NCI-H2196 (cell line): ENCODE results near the gene CMPK2.

Source experiments
- DNase-seq: peaks from one replicate; lab custom pipeline; 2025; ENCODE audit not compliant: unreplicated experiment; lab: John Stamatoyannopoulos, UW

Gene CMPK2

GRCh38 chr2:6845312-6845711, 20.4 kb downstream of the CMPK2 start:
- no peak for DNase-seq

GRCh38 chr2:6841537-6842287, 24.0 kb downstream of the CMPK2 start:
- no peak for DNase-seq

DNA sequence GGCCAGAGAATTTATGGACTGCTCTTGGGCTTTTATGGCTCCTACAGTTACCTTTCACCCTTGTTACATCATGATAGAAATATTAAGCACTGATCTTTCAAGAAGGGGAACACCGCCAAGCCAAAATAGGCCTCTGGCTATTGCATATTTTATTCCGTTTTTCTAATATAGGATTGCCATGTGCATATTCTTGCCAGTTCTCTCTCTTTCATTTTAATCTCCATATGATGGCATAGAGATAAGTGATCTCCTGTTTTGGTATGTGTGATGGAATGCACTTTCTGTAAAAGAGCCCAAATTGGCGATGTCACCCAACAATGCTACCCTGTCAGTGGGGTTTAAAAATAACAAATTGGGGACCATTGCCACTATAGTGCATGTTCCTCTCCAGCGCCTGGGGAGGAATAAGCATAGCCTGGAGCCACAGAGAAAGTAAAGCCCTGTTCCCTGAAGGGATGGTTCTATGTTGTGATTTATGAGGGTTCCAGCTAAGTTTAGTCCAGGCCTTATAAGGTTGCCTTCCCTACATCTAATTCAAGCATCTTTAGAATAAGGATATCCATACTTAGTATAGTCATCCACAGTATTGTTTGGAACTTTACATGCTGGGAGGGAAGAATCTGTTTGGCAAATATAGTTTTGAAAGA, 26.9 kb downstream of the CMPK2 start:
- no peak for DNase-seq

- DNase-seq: no peak
Measured at GRCh38 chr2:6835467-6835866, 30.2 kb downstream of the CMPK2 start.

GRCh38 chr2:6834163-6834562, 31.5 kb downstream of the CMPK2 start:
- no peak for DNase-seq

DNA sequence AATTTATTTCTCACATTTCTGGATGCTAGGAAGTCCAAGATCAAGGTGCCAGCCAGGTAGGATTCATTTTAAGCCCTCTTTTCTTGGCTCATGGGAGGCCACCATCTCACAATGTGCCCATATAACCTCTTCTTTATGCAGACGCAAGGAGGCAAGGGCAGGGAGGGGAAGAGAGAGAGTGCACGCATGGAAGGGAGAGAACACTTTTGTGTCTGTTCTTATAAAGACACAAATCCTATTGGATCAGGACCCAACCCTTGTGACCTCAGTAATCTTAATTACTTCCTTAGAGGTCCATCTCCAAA, 32.5 kb downstream of the CMPK2 start:
- no peak for DNase-seq

GRCh38 chr2:6832596-6833299, 33.0 kb downstream of the CMPK2 start:
- no peak for DNase-seq

GRCh38 chr2:6831229-6831628, 34.5 kb downstream of the CMPK2 start:
- DNase-seq: no peak

DNA sequence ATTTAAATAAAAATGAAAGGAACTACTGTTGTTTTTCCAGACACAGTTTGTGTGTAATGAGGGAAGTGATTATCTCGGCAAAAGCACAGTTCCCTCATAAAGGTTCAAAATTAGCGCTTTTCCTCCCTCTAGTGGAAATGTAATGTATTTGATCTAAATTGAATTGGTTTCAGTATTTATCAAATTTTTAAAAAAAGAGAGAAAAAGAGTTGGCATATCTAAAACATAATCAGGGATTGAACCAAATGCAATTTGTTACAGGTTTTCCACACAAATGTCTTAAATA, 37.5 kb downstream of the CMPK2 start:
- DNase-seq: peak; percentile 33

DNA sequence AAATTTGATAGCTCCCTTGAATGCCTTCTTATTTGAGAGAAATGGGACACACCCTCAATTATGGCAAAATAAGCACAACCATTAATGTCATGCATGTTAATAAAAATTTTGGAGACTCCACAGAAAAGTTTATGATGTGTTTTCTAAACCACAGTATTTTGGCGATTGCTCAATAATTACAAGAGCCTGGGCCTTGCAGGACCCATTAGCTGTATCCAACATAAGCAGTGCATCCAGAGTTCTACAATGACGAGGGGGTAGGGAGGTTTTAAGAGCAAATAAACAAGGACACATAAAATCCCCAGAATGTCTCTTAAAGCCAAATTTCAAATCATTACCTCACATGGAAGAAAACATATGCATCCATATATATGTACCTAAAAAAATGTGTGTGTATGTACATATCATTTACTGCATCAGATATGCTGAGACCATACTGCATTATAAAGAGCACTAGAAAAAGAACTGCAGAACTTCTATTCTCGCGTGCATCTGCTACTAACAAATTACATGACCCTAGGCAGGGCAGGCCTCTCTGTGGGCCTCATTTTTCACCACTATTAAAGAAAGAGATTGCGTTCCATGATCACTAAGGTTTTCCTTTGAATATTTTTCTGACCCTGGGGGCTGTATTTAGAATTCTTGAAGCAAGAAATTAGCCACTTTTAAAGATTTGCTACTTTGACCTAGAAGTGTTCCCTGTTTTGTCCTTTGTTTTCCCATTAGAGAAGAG, 38.0 kb downstream of the CMPK2 start:
- DNase-seq: no peak

- no peak for DNase-seq
Measured at GRCh38 chr2:6826081-6826913, 39.4 kb downstream of the CMPK2 start.

- peak; percentile 6 for DNase-seq
Measured at GRCh38 chr2:6824962-6825361, 40.7 kb downstream of the CMPK2 start.

- no peak for DNase-seq
Measured at GRCh38 chr2:6823111-6823510, 42.6 kb downstream of the CMPK2 start.

DNA sequence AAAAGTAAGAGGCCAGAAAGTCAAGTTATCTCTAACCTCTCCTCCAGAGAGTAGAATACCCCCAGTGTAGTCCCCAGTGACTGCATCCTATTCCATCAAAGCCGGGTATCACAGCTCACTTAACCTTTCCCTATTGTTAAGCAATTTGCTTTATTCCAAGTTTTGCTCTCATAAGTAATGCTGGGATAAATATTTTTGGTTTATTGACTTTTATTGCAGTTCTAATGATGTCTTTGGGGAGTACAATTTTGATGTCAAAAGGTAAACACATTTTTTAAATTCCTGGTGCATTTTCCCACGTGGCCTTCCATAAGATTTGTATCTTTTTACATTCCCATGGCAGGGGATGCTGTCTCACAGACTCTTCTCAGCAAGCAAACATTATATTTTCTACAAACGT, 43.3 kb downstream of the CMPK2 start:
- no peak for DNase-seq

GRCh38 chr2:6820903-6821584, 44.7 kb downstream of the CMPK2 start:
- no peak for DNase-seq

- no peak for DNase-seq
Measured at GRCh38 chr2:6820236-6820635, 45.5 kb downstream of the CMPK2 start.

DNA sequence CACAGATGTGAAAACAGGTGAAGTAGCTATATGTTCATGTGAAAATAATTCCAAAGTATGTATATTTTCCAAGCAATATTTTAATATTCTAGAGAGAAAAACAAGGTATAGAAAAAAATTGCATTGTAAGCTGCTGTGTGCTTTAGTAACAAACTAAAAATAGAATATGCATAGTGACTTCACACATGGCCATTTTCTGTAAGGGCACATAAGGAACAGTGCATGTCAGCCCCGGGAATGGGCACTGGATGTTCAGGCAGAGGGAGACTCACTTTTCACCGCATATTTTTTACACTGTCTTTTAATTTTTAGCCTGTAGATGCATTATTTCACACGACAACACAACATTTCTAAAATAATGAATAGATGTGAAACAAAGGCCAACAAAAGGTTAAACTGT, 46.0 kb downstream of the CMPK2 start:
- DNase-seq: no peak

GRCh38 chr2:6818012-6818411, 47.7 kb downstream of the CMPK2 start:
- no peak for DNase-seq

DNA sequence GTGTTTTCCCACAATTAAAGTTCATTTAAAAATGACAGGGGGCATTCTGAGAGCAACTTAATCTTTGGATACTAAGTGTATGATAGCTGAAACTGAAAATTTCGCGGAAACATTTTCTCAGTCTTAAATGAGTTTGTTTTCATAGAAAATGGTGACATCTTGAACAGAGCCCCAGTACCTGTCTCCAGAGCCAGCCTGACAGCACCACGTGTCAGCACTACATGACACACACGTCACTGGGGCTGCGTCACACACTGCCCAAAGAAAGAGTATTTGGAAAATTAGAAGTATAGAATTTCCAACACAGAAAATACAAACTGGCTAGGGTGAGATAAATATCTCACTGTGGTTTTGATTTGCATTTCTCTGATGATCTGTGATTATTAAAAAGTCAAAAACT, 50.8 kb downstream of the CMPK2 start:
- no peak for DNase-seq

DNA sequence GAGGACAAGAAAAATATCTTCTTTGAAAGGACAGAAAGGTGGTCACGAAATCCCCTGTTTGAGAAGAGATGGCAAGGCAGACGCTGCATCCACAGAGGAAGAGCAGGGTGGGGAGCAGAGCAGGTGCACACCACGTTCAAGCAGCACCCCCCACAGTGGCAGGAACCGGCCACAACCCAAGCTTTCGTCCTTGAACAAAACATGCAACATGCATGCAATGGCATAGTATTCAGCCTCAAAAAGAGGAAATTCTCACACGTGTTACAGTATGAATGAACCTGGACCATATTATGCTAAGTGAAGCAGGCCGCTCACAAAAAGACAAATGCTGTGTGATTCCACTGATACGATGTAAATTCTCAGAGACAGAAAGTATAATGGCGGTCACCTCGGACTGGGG, 51.4 kb downstream of the CMPK2 start:
- no peak for DNase-seq

DNA sequence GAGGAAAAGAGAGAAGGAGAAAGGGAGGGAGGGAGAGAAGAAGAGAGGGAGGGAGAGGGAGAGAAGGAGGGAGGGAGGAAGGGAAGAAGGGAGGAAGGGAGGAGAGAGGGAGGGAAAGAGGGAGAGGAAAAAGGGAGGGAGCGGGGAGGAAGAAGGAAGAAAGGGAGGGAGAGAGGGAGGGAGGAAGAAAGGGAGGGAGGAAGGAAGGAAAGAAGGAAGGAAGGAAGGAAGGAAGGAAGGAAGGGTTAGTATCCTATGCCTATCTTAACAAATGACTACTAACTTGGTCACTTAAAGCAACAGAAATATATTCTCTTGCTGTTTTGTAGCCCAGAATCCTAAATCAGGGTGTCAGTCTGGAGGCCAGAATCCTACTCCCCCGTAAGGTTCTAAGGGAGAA, 52.1 kb downstream of the CMPK2 start:
- no peak for DNase-seq
